HG03575 (cell line): ENCODE results near the gene NUP93.

Experiments
- ATAC-seq: cut with Tn5 transposase; IDR thresholded peaks from one replicate; pipeline ENCODE4 v1.9.1; 2021; ENCODE audit not compliant: unreplicated experiment, insufficient number of reproducible peaks, low FRiP score; ENCODE audit errors: extremely low read depth

Gene NUP93

GRCh38 chr16:56897026-56897799, 167.3 kb downstream of the NUP93 start:
- ATAC-seq = no peak

GRCh38 chr16:56898847-56899246, 168.9 kb downstream of the NUP93 start:
- no peak for ATAC-seq
